ENCODE results near the gene RGS12.

Gene RGS12

DNA sequence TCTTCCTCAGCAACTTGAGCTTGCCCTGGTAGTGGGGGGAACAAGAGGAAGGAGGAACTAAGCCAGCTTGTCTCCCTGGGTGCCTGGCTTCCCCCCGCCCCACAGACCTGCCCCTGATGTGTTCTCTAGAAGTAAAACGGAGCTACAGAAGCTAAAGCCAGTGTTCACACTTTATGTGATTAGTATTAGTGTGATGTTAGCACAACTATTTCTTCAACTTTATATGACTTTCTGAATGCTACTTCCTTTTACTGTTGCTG, 10.7 kb downstream of the RGS12 start:
- Histone ChIP-seq H3K36me3 (ENCODE audit: insufficient read depth, low read length) (no peaks in the 10 kb centered on the region), H3K4me1 (ENCODE audit: insufficient read depth, low read length) (peaks cover 27% of the 10 kb centered on the region), H3K9me3 (ENCODE audit: control insufficient read depth, insufficient read depth, low read length) (no peaks in the 10 kb centered on the region), H3K9ac (ENCODE audit: low read depth, low read length) (no peak overlapping the region)

DNA sequence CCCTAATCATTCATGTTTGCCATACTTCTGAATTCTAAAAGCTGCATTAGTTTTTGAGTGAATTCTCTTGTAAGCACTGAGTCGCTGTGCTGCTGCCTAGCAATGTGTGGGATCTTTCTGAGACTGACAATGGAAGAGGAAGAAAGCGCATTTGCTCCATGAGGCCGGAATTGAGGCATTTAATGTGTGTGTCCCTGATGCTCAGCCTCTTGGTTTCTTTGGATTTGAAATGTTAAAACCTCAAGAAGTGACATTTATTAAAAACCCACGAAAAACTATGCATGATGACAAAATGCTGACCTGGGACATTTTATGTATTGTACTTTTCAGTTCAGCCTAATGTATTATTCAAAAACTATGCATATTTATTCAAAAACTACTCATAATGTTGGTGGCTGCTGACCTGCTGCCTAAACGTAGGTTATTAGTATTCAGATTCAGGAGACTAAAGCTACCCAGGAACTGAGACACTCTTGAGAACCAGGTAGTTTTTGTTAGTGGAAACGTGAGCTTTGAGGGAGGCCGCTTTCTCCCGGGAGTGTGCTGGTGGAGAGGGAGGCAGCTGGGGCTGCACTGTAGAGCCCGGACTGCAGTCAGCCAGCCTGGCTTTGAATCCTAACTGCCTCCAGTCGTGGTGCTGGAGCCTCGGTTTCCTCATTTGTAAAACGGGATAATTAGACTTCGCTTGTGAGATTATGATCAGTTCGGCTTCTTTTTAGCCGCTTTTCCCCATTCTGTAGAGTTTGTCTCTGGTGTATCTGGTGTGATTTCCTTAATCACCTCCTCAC, 11.3 kb downstream of the RGS12 start:
- no peaks in the 10 kb centered on the region for H3K36me3 ChIP-seq (ENCODE audit: insufficient read depth, low read length)
- no peak overlapping the region for H3K9ac ChIP-seq (ENCODE audit: low read depth, low read length)
- H3K4me1 ChIP-seq (ENCODE audit: insufficient read depth, low read length): peaks cover 27% of the 10 kb centered on the region
- H3K9me3 ChIP-seq (ENCODE audit: control insufficient read depth, insufficient read depth, low read length): no peaks in the 10 kb centered on the region

DNA sequence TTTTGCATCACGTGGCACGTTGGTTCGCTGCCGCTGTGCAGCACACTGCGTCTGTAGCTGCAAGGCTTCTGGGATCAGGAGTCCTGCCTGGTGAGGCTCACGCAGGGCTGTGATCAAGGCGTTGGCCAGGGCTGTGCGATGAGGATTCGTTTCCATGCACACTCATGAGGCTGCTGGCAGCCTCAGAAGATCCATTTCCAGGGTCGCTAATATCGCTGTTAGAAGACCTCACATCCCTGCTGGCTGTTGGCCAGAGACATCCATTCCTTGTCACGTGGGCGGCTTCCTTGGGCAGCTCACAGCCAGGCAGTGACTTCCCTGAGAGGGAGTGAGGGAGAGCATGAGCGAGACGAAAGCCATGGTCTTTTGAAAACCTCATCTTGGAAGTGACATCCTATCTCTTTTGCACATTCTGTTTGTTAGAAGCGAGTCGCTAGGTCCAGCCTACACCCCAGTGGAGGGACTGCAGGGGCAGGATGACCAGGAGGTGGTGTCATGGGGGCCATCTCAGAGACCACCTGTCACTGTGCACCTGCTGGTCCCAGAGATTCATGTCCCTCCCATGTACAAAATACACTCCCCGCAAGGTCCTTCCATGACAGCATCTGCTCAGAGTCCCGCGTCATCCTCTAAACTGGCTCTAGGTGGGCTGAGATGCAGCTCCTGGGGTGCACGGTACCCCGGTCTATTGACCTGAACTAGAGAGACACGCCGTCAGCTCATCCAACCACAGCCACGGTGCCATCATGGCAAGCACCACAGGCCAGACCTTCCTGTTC, 12.2 kb downstream of the RGS12 start:
- H3K36me3 ChIP-seq (ENCODE audit: insufficient read depth, low read length): no peaks in the 10 kb centered on the region
- H3K4me1 ChIP-seq (ENCODE audit: insufficient read depth, low read length): peaks cover 27% of the 10 kb centered on the region
- no peaks in the 10 kb centered on the region for H3K9me3 ChIP-seq (ENCODE audit: control insufficient read depth, insufficient read depth, low read length)
- no peak overlapping the region for H3K9ac ChIP-seq (ENCODE audit: low read depth, low read length)

DNA sequence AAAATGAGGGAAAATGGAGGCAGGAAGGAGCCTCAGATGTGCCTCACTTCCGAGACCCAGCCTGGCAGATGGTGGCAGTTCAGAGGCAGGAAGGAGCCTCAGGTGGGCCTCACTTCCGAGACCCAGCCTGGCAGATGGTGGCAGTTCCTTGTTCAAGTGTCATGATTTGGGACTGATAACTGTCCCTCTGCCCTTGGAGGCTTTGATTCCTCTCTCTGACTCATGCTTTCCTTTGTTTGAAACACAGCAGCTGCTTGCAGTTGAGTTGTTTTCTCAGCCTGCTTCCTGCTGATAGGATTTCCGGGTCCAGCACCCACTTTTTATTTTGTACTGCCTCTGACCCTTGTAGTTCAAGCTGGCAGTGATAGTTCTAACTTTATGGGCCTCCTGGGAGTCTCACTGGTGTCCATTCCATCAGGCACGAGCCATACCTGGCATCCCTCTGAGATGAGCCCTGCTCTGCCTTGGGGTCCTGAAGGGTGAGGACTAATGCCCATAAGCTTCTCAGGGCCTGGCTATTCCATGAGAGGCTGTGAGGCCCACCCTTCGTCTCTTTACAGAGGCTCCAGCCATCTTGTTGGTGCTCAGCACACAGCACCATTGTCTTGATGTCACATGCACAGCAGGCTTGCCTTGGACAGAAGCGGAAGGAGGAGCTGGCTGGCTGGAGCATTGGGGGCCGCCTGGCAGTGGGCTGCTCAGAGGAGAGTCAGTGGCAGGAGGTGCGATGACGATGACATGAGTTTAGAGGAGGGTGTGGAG, 13.0 kb downstream of the RGS12 start:
- Histone ChIP-seq H3K36me3 (ENCODE audit: insufficient read depth, low read length) (no peaks in the 10 kb centered on the region), H3K9me3 (ENCODE audit: control insufficient read depth, insufficient read depth, low read length) (no peaks in the 10 kb centered on the region), H3K4me1 (ENCODE audit: insufficient read depth, low read length) (peaks cover 27% of the 10 kb centered on the region), H3K9ac (ENCODE audit: low read depth, low read length) (no peak overlapping the region)

DNA sequence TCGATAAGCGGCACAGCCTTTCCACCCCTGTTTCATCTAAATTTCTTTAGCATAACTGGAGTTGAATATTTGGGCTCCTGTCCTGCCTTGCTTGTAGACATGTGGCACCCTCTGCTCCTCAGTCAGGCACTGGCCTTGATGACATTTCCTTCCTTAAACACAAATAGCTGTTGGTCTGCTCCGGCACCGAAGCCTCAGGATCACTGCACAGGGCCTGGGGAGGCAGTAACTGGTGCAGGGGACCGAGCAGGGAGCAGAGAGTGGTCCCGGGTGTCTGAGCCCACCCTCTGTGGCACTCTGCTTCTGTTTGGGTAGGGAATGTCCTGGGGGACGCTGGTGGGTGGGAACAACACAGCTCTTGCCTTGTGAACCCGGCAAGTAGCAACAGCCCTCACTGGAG, 13.6 kb downstream of the RGS12 start:
- Histone ChIP-seq H3K4me1 (ENCODE audit: insufficient read depth, low read length) (peaks cover 27% of the 10 kb centered on the region), H3K36me3 (ENCODE audit: insufficient read depth, low read length) (no peaks in the 10 kb centered on the region), H3K9ac (ENCODE audit: low read depth, low read length) (no peak overlapping the region), H3K9me3 (ENCODE audit: control insufficient read depth, insufficient read depth, low read length) (no peaks in the 10 kb centered on the region)

DNA sequence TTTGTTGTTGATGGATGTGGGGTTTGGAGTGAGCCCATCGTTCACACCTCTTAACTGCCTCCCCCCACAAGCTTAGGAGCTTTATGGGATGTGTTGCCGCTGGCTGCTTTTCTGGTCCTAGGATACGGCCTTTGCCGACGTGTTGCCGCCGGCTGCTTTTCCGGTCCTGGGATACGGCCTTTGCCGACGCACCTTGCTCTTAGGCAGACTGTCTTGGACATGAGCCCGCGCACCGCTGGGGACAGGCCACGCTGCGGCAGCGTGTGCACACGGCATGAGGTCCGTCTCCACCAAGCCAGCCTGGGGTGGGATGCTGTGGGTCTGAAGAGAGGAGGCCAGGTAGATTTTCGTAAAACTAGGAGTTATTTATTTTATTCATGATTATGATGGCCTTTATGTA, 14.2 kb downstream of the RGS12 start:
- Histone ChIP-seq H3K4me1 (ENCODE audit: insufficient read depth, low read length) (peaks cover 27% of the 10 kb centered on the region), H3K9ac (ENCODE audit: low read depth, low read length) (no peak overlapping the region), H3K9me3 (ENCODE audit: control insufficient read depth, insufficient read depth, low read length) (no peaks in the 10 kb centered on the region), H3K36me3 (ENCODE audit: insufficient read depth, low read length) (no peaks in the 10 kb centered on the region)

DNA sequence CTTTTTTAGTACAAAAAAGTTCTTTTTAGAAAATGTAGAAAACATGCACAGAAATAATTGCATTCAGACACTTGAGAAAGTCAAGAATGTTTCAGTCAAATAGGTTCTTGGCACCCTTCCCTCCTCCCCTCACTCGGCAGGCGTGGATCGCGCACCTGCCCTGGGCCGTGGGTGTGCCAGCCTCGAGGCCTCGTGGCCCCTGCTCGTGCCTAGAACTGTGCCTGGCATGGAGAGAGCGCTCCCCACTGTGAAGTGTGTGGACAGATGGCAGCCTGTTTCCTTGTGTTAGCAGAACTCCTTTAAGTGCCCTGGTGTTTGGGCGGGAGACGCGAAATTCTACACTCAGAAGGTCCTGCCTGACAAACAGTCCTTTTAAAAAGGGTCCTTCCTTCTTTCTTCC, 14.7 kb downstream of the RGS12 start:
- H3K4me1 ChIP-seq (ENCODE audit: insufficient read depth, low read length): peaks cover 27% of the 10 kb centered on the region
- H3K36me3 ChIP-seq (ENCODE audit: insufficient read depth, low read length): no peaks in the 10 kb centered on the region
- H3K9ac ChIP-seq (ENCODE audit: low read depth, low read length): no peak overlapping the region
- H3K9me3 ChIP-seq (ENCODE audit: control insufficient read depth, insufficient read depth, low read length): no peaks in the 10 kb centered on the region

DNA sequence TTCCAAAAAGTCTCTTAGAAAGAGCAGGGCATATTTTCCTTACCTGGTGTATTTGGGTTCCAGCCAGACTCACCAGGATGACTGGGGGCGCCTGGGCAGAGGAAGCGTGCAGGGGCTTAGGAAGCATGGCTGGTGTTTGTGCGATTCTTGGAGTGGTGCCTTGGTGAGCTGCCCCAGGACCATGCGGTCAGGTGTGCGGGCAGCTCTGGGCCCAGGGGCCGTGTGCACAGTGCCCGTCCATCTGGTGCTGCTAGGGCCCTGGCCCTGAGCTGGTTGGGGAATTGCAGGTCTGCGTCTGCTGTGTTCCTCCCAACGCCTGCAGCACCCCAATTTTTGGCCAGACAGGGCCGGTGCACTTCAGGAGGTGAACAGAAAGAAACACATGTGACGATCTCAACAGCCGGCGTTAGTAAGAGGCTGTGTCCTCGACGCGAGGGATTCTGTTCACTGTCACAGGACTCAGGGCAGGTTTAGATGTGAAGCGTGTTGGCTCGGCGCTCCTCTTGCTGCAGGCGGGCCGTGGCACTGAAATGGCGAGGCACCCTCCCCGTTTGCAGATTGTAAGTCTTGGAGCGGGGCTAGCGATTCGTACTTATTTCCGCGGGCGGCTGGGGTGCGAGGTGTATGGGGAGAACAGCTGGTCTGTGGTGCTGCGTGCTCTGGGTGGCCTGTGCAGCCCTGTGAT, 15.2 kb downstream of the RGS12 start:
- Histone ChIP-seq H3K9ac (ENCODE audit: low read depth, low read length) (no peak overlapping the region), H3K4me1 (ENCODE audit: insufficient read depth, low read length) (peaks cover 27% of the 10 kb centered on the region), H3K9me3 (ENCODE audit: control insufficient read depth, insufficient read depth, low read length) (no peaks in the 10 kb centered on the region), H3K36me3 (ENCODE audit: insufficient read depth, low read length) (no peaks in the 10 kb centered on the region)

DNA sequence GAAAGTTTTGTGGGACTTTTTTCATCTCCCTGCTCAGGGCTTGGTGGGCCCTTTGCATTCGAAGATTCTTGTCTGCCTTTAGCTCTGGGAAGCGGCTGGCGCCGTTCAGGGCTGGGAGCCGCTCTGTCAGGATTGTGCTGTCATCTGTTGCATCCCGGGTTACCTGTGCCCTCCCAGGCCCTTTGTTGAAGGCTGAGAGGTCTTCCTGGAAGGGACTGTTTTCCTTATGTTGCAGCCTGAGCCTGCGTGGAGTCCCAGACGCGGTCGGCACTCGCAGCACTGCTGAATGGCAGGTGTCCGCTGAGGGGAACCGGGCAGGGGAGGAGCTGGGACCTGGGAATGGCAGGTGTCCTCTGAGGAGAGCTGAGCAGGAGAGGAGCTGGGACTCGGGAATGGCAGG, 15.9 kb downstream of the RGS12 start:
- Histone ChIP-seq H3K9ac (ENCODE audit: low read depth, low read length) (no peak overlapping the region), H3K9me3 (ENCODE audit: control insufficient read depth, insufficient read depth, low read length) (no peaks in the 10 kb centered on the region), H3K36me3 (ENCODE audit: insufficient read depth, low read length) (no peaks in the 10 kb centered on the region)

DNA sequence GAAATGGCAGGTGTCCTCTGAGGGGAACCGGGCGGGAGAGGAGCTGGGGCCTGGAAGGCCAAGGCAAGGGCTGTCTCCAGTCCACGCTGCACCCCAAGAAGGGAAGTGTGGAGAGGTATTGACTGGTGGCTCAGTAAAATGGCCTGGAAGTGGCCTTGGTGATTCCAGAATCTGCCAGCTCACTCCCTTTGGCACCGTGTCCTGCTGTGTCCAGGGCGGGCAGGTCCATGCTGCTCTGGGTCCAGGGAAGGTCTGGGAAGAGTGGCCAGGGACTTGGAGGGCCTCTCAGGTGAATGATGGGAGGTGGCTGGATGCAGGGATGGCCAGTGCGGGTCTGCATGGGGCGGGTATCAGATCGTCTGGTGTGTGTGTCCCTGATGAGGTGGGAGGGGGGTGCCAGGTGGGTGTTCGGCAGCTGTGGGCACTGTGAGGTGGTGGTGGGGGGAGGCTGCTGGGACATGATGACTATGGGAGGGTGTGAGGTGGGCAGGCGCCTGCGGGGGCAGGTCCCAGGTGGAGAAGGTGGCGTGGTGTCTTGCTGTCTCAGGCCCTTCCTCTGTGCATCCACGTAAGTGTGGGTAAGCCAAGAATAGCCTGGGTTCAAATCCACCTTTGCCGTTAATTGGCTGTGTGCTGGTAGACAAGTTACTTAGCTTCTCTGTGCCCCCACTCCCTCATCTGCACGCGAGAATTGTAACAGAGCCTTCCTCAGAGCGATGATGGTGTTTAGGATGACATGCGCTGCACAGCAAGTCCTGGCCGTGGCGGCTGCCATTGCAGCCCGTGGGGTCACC, 17.7 kb downstream of the RGS12 start:
- Histone ChIP-seq H3K9ac (ENCODE audit: low read depth, low read length) (no peak overlapping the region), H3K9me3 (ENCODE audit: control insufficient read depth, insufficient read depth, low read length) (no peaks in the 10 kb centered on the region), H3K4me1 (ENCODE audit: insufficient read depth, low read length) (peaks cover 10% of the 10 kb centered on the region; the same call in 1 of the 2 replicates), H3K36me3 (ENCODE audit: insufficient read depth, low read length) (no peaks in the 10 kb centered on the region)

More for the DNA sequence above, 15.9 kb downstream of the RGS12 start:
- peaks cover 25% of the 10 kb centered on the region for H3K4me1 ChIP-seq (ENCODE audit: insufficient read depth, low read length)

DNA sequence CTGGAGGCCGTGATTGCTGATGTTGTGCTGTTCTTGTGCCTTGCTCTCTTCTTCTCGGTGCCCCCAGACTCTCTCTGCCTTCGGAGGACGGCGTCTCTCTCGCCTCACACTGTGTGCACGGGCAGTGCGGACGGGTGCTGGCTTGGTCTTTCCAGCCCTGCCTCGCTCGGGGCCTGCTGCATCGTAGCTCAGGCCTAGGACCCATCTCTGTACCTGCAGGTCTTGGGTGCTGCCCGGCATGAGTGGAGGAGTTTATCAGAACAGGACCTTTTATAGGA, 18.2 kb downstream of the RGS12 start:
- H3K9me3 ChIP-seq (ENCODE audit: control insufficient read depth, insufficient read depth, low read length): no peaks in the 10 kb centered on the region
- no peaks in the 10 kb centered on the region for H3K36me3 ChIP-seq (ENCODE audit: insufficient read depth, low read length)
- H3K4me1 ChIP-seq (ENCODE audit: insufficient read depth, low read length): peaks cover 4% of the 10 kb centered on the region; the same call in 1 of the 2 replicates
- no peak overlapping the region for H3K9ac ChIP-seq (ENCODE audit: low read depth, low read length)

DNA sequence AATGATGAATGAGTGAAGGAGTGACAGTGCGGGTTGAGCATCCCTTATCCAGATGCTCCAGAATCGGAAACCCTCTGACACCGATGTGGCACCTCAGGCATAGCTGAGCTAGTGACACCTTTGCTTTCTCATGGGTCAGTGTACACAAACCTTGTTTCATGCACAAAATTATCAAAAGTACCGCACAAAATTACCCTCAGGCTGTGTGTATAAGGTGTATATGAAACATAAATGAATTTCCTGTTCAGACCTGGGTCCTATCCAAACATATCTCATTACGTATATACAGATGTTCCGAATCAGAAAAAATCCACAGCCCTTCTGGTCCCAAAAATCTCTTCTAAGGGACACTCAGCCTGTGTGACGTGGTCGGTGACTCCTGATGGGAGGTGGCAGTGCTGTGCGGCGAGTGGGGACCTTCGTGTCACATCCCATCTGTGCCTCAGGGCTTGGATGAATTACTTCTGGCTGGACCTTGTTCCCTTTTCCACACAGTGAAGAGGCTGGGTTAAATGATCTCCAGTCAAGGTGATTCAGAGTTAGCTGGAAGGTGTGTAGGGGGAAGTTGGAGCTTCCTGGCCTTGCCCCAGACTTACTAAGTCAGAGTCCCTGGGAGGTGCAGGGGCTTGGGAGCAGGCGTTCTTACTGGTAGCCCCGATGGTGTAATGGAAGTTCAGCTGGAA, 18.8 kb downstream of the RGS12 start:
- H3K9ac ChIP-seq (ENCODE audit: low read depth, low read length): no peak overlapping the region
- no peaks in the 10 kb centered on the region for H3K9me3 ChIP-seq (ENCODE audit: control insufficient read depth, insufficient read depth, low read length)
- no peaks in the 10 kb centered on the region for H3K36me3 ChIP-seq (ENCODE audit: insufficient read depth, low read length)
- H3K4me1 ChIP-seq (ENCODE audit: insufficient read depth, low read length): no peaks in the 10 kb centered on the region; the same call in 1 of the 2 replicates

DNA sequence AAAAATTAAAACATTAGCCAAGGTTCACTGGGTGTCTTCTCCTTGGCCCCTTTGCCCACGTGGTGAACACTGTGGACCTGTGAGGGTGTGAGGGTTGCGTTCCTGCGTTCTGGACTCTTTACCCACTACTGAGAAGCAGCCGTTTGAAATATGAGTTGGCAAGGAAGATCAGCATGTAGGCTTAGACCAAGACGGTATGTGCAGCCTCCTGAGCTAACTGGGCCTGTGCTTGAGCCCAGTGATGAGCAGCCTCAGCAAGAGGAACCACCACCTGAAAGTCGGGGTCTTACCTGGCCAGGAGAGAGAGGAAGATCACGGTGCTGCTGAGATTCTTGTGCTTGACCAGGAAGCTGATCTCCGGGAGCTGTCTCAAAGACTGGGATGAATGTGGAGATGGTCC, 19.5 kb downstream of the RGS12 start:
- no peaks in the 10 kb centered on the region for H3K36me3 ChIP-seq (ENCODE audit: insufficient read depth, low read length)
- H3K9me3 ChIP-seq (ENCODE audit: control insufficient read depth, insufficient read depth, low read length): no peaks in the 10 kb centered on the region
- no peak overlapping the region for H3K9ac ChIP-seq (ENCODE audit: low read depth, low read length)
- H3K4me1 ChIP-seq (ENCODE audit: insufficient read depth, low read length): no peaks in the 10 kb centered on the region
